DOHH2 (cell line): ENCODE measurements around the gene PAM.

ENCODE experiments used
- H3F3A ChIP-seq: fragments of 200-600 bp; sonication (generic), shearing (Covaris generic); 2 replicates; pipeline ENCODE4 v1.6.0; 2016; ENCODE audit warnings: antibody characterized with exemption, mild to moderate bottlenecking; ENCODE audit not compliant: control insufficient read depth, insufficient read depth
- H3K27ac ChIP-seq: fragments of 200-600 bp; sonication (generic); 2 replicates; pipeline ENCODE4 v1.5.1; 2014; ENCODE audit warnings: low read depth, mild to moderate bottlenecking, low read length, moderate library complexity
- H3K27me3 ChIP-seq: fragments of 200-600 bp; sonication (generic); 2 replicates; pipeline ENCODE4 v1.6.1; 2014; ENCODE audit warnings: mild to moderate bottlenecking, low read length, mixed read lengths; ENCODE audit not compliant: control insufficient read depth
- H3K36me3 ChIP-seq: fragments of 200-600 bp; sonication (generic); 2 replicates; pipeline ENCODE4 v1.6.1; 2014; ENCODE audit warnings: mild to moderate bottlenecking, low read length, moderate library complexity, mixed read lengths; ENCODE audit not compliant: control insufficient read depth
- H3K4me1 ChIP-seq: fragments of 200-600 bp; sonication (generic); 2 replicates; pipeline ENCODE4 v1.6.1; 2014; ENCODE audit warnings: mild to moderate bottlenecking, low read length, mixed read lengths; ENCODE audit not compliant: control insufficient read depth
- H3K4me2 ChIP-seq: fragments of 200-600 bp; sonication (generic); 2 replicates; pipeline ENCODE4 v1.6.0; 2014; ENCODE audit warnings: mild to moderate bottlenecking, low read length, moderate library complexity
- H3K4me3 ChIP-seq: fragments of 200-600 bp; sonication (generic); 2 replicates; pipeline ENCODE4 v1.5.1; 2014; ENCODE audit warnings: mild to moderate bottlenecking, low read length, mixed read lengths
- H3K79me2 ChIP-seq: fragments of 200-600 bp; sonication (generic); 2 replicates; pipeline ENCODE4 v1.6.1; 2014; ENCODE audit warnings: mild to moderate bottlenecking, low read length, mixed read lengths; ENCODE audit not compliant: control insufficient read depth
- H3K9me2 ChIP-seq: fragments of 200-600 bp; sonication (generic); replicated peaks from 2 replicates; pipeline ENCODE4 v1.6.1; 2014; ENCODE audit warnings: mild to moderate bottlenecking, low read length, mixed read lengths; ENCODE audit not compliant: control insufficient read depth
- H3K9me3 ChIP-seq: fragments of 200-600 bp; sonication (generic); 2 replicates; pipeline ENCODE4 v1.6.1; 2014; ENCODE audit warnings: antibody characterized with exemption, low read length, mixed read lengths; ENCODE audit not compliant: control insufficient read depth, insufficient read depth
- H4K20me1 ChIP-seq: fragments of 200-600 bp; sonication (generic); 2 replicates; pipeline ENCODE4 v1.6.0; 2014; ENCODE audit warnings: low read depth, mild to moderate bottlenecking, antibody characterized with exemption, low read length, moderate library complexity; ENCODE audit not compliant: control insufficient read depth, insufficient read depth
- EZH2phosphoT487 ChIP-seq: fragments of 200-600 bp; sonication (generic); IDR thresholded peaks from 2 replicates; pipeline ENCODE4 v1.6.1; 2017; ENCODE audit warnings: borderline replicate concordance, mild to moderate bottlenecking, antibody characterized with exemption, low read length, moderate library complexity, mixed read lengths
- TF ChIP-seq, protein P1 (sequence below): fragments of 200-600 bp; sonication (generic); IDR thresholded peaks from one replicate; pipeline ENCODE4 v1.5.1; 2014; ENCODE audit warnings: antibody characterized with exemption, mild to moderate bottlenecking, low read depth, low read length; ENCODE audit not compliant: poor library complexity, severe bottlenecking

The PAM gene

DNA sequence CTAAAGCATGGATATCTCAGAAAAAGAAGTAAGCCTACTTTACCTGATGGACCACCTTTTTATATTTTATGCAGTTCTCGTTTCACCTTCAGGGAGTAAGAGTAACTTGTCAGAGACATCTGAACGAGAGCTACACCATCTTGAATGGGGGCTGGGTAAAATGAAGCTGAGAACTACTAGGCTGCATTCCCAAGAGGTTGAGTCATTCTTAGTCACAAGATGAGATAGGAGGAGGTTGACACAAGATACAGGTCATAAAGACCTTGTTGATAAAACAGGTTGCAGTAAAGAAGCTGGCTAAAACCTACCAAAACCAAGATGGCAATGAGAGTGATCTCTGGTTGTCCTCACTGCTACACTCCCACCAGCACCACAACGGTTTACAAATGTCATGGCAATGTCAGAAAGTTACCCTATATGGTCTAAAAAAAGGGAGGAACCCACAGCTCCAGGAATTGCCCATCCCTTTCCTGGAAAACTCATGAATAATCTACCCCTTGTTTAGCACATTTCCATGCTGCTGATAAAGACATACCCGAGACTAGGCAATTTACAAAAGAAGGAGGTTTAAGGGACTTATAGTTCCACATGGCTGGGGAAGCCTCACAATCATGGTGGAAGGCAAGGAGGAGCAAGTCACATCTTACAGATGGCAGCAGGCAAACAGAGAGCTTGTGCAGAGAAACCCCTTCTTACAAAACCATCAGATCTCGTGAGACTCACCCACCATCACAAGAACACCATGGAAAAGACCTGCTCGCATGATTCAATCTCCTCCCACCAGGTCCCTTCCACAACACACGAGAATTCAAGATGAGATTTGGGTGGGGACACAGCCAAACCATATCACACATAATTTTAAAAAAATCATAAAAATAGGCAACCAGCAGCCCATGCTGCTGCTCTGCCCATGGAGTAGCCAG is 302.4 kb downstream of the PAM start:
- H3K79me2 ChIP-seq, result no peaks in the 10 kb centered on the region
- no peaks in the 10 kb centered on the region for H3K4me1 ChIP-seq
- H3K36me3 ChIP-seq, result no peaks in the 10 kb centered on the region
- no peaks in the 10 kb centered on the region for H3K9me3 ChIP-seq
- no peak overlapping the region for H3K27ac ChIP-seq
- no peak overlapping the region for H3K4me3 ChIP-seq
- H4K20me1 ChIP-seq, result no peaks in the 10 kb centered on the region
- H3F3A ChIP-seq, result no peaks in the 10 kb centered on the region
- H3K4me2 ChIP-seq, result no peak overlapping the region
- TF ChIP-seq EZH2phosphoT487, result no peak
- TF ChIP-seq, protein P1, sequence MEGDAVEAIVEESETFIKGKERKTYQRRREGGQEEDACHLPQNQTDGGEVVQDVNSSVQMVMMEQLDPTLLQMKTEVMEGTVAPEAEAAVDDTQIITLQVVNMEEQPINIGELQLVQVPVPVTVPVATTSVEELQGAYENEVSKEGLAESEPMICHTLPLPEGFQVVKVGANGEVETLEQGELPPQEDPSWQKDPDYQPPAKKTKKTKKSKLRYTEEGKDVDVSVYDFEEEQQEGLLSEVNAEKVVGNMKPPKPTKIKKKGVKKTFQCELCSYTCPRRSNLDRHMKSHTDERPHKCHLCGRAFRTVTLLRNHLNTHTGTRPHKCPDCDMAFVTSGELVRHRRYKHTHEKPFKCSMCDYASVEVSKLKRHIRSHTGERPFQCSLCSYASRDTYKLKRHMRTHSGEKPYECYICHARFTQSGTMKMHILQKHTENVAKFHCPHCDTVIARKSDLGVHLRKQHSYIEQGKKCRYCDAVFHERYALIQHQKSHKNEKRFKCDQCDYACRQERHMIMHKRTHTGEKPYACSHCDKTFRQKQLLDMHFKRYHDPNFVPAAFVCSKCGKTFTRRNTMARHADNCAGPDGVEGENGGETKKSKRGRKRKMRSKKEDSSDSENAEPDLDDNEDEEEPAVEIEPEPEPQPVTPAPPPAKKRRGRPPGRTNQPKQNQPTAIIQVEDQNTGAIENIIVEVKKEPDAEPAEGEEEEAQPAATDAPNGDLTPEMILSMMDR, result no peak
- H3K9me2 ChIP-seq, result no peaks in the 10 kb centered on the region
- no peaks in the 10 kb centered on the region; the same call in 1 of the 2 replicates for H3K27me3 ChIP-seq

DNA sequence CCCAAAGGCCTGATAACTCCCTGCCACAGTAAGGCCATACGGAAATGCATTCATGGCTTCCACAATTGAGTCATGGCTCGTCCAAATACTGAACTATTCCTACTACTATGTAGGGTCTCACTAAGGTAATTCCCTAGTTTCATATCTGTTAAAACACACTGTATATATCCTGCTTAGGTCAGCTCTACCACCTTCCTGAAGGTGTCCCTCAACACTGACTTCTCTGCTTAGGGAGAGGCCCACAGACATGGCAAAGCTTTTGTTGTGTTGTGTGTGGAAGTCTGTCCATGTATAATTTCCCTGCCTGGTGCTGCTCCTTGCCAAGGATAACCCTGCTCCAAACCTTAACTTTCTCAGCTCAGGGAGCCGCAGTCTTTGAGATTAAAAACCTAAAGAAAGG is 304.4 kb downstream of the PAM start:
- TF ChIP-seq, protein P1, result no peak
- no peak for TF ChIP-seq EZH2phosphoT487
- Histone ChIP-seq H3K27me3 (no peaks in the 10 kb centered on the region; the same call in 1 of the 2 replicates), H3K4me1 (no peaks in the 10 kb centered on the region), H3K9me2 (no peaks in the 10 kb centered on the region), H3K36me3 (no peaks in the 10 kb centered on the region), H3K4me3 (no peak overlapping the region), H3K79me2 (no peaks in the 10 kb centered on the region), H3K4me2 (no peak overlapping the region), H4K20me1 (no peaks in the 10 kb centered on the region), H3K27ac (no peak overlapping the region), H3K9me3 (no peaks in the 10 kb centered on the region), H3F3A (no peaks in the 10 kb centered on the region)

DNA sequence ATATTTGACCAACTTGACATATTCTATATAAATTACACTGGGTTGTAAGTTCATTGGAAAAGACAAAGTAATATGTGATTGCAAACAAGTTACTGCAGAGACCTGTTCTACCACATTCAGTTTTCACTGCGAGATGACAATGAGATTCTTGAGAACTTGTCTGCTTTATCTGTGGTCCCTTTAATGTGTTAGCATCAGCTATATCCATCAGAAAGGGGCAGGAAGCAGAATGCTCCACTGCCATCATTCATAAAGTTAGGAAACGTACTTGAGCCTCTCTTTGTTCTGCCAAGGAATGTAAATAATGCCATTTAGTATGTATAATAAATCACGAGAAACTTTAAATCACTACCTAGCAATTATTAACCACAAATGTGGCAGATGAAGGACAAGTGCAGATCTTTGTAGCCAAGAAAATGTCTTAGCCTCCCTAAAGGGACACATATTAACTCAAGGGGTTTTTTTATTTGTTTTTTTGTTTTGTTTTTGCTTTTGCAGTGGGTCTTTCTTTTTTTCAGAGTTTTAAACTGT is 305.4 kb downstream of the PAM start:
- Histone ChIP-seq H3K9me3 (no peaks in the 10 kb centered on the region), H3K9me2 (no peaks in the 10 kb centered on the region), H3F3A (no peaks in the 10 kb centered on the region), H3K79me2 (no peaks in the 10 kb centered on the region), H3K27me3 (no peaks in the 10 kb centered on the region; the same call in 1 of the 2 replicates), H3K4me3 (no peak overlapping the region), H3K4me2 (no peak overlapping the region), H3K4me1 (no peaks in the 10 kb centered on the region), H4K20me1 (no peaks in the 10 kb centered on the region), H3K27ac (no peak overlapping the region), H3K36me3 (no peaks in the 10 kb centered on the region)
- TF ChIP-seq EZH2phosphoT487, result no peak
- TF ChIP-seq, protein P1, result no peak
